Stimulated activated CD4-positive, alpha-beta T cell treated with anti-CD3 and anti-CD28 coated beads, Interleukin-15, amount 100 ng/mL, for 48 hours (primary cell): ENCODE results near the gene KCNG2.

ENCODE experiments used
- DNase-seq, 2 donors: peaks; one replicate each; pipeline ENCODE4 v3.0.0-alpha.2; 2020; ENCODE audit warnings: low read depth in 2 of 2

The KCNG2 gene

DNA sequence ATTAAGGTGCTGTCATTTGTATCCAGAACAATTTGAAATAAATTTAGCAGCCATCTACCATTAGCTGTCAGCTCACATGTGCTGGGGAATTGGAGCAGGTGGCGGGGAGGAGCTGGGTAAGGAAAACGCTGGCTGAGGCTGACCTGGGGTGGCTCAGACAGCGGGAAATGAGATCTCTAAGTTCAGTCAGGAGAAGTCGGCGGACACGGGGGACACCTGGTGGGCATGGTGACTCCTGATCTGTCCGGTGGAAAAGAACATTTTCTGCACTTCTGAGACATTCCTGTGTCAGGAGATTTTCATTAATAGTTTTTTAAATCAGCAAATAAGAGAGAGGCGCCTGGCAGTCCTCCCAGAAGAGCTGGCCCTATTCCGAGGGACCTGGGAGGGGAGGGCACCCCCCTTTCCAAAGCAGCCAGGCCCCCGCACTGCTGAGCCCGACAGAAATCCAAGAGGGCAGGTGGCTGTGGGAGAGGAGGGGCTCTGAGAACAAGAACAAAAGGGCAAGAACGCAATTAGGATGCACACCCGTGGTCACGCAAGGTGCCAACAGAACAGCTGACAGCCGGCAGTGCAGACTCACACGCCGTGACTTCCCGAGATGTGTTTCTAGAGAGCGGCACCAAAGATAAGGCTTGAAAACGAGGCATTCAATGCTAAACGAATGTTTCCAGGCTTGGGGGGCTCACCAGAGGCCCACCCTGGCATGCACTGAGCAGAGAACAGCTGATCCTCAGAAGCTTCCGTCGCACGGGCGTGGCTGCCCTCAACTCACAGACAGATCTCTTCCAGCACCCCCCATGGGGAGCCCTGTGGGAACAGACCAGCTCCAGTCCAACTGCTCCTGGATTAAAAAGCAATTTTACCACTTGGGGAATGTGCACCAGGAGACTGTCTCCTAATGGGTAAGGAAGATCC, 127.3 kb downstream of the KCNG2 start:
- no peak for DNase-seq

GRCh38 chr18:79926306-79926705, 128.6 kb downstream of the KCNG2 start:
- DNase-seq, result no peak

DNA sequence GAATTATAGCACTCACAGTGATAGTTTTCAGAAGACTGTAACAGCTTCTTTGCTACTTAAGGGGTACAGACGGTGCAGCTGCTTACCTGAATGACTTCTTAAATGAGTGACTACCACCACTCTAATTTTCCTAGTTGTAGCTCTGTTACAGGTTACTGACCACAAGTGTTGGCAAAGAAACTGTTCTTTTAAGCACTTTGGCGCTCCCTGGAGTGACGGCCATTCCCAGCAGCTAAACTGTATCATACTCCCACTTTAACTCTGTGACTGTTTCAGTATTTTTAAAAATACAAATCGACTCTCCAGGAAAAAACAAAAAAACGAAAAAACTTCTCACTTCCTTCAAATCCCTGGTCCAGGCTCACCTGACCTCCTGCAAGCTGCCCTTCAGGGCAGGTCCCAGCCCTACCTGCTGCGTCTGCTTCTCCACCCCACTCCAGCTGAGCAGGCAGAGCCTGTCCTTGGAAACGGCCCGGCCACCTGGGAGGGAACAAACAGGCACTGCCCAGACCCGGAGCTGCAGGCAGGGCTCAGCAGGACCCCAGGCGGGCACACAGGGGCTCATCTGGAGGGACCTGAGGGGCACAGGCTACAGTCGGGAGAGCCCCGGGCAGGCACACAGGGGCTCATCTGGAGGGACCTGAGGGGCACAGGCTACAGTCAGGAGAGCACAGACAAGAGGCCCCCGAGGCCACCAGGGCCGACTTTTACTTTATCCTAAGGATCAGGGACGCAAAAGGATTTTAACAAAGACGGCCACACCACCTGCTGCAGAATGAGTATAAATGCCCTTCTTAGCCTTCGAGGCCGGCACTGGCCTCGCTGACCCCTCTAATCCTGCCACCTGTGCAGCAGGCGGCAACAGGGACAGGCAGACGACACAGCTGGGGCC, 129.2 kb downstream of the KCNG2 start:
- DNase-seq, result no peak

GRCh38 chr18:79927607-79928562, 130.1 kb downstream of the KCNG2 start:
- DNase-seq, result no peak

DNA sequence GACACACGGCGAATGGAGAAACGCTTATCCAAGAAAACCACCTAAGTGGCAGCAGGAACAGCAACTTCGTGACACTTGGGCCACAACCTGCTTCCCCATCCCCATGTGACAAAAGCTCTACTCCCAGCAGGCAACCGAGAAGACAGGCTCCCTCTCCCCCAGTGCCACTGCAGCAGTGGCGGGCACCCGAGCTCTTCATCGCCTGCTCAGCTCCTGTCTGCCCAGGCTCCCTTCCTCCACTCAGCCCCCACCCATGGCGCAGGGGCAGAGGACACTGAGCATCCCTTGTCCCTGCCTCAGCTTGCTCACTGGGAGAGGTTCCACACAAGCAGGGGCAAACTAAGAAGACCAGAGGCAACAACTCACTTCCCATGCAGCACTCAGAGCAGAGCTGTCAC, 130.8 kb downstream of the KCNG2 start:
- DNase-seq, result no peak

- DNase-seq, result no peak
Measured at GRCh38 chr18:79930020-79930642, 132.4 kb downstream of the KCNG2 start.

- DNase-seq, result no peak
Measured at GRCh38 chr18:79931475-79931874, 133.7 kb downstream of the KCNG2 start.

DNA sequence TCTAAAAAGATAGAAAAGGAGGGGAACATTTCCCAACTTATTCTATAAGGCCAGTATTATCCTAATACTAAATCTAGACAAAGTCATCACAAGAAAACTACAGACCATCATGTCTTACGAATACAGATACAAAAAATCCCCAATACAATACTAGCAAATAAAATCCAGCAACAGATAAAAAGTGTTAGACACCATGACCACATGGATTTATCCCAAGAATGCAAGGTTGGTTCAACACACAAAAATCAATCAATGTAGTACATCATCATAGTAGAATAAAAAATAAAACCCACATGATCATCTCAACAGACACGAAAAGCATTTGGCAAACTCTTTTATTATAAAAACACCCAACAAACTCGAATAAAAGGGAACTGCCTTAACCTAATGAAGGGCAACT, 135.2 kb downstream of the KCNG2 start:
- DNase-seq, result no peak

- no peak for DNase-seq
Measured at GRCh38 chr18:79933765-79934164, 136.0 kb downstream of the KCNG2 start.

- no peak for DNase-seq
Measured at GRCh38 chr18:79934311-79935097, 136.8 kb downstream of the KCNG2 start.

- DNase-seq, result no peak
Measured at GRCh38 chr18:79935098-79935480, 137.4 kb downstream of the KCNG2 start.

DNA sequence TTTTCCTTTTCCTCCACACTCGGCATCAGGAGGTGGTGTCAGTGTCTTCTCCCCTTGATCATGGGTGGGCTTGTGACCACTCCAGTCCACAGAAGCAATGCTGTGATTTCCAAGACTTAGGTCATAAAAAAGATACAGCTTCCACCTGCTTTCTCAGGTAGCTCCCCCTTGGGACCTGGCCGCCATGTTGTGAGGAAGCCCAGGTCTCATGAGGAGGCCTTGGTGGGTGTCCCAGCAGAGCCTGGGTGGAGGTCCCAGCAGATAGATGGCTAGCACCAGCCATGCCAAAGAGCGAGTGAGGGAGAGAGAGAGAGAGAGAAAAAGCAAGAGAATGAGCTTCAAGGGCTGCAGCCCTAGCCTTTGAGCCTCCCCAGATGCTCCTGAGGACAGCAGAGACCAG, 137.8 kb downstream of the KCNG2 start:
- DNase-seq, result no peak

GRCh38 chr18:79935925-79936324, 138.2 kb downstream of the KCNG2 start:
- DNase-seq, result no peak

GRCh38 chr18:79936641-79937040, 138.9 kb downstream of the KCNG2 start:
- no peak for DNase-seq

DNA sequence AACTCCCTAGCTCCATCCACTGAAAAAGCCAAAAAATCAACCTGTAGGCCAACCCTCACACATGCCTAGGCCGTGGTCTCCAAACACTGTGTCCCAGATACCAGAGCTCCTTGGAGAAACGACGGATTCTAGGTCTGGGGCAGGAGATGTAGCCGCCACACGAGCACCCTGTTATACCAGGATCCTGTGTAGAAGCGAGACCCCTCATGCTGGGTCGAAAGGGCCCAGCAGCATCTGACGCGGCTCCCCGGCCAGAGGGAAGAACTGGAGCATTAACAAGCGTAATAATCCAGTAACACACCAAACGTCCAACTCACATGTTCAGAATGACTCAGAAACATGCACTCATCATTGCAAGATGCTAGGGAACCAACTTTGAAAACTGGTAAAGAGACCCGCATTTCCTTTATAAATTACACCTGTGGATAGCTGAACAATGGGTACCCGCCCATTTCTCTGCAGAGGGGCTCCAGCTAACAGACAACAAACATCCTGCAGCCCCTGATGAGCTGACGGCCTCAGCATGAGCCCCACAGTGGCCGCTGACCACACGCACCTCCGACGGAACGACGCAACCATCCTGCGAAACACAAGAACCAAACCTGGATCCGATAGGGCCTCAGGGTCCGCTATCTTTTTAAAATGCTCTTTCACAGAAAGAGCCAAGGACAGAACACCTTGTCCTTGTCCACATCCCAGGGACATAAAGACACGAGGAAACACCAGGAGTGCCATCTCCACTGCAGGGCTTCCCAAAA, 139.5 kb downstream of the KCNG2 start:
- DNase-seq, result no peak

DNA sequence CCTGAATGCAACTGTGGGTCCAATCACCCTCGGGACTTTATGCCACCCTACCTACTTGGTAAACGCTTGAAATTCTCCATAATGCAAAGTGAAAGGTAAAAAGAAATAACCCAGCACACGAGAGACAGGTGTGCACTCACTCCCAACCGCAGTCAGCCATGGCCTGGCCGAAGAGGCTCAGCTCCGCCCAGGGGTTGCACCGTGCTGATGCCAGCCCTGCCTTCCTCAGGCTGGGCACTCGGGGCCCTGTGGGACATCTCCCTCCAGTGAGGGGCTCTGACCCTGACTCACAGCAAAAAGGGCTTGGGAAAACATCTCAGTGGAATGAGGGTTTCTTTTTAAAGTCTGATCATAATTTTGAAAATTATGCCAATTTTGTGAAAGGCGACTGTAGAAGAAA, 140.5 kb downstream of the KCNG2 start:
- no peak for DNase-seq

- DNase-seq, result no peak
Measured at GRCh38 chr18:79939096-79939495, 141.4 kb downstream of the KCNG2 start.

DNA sequence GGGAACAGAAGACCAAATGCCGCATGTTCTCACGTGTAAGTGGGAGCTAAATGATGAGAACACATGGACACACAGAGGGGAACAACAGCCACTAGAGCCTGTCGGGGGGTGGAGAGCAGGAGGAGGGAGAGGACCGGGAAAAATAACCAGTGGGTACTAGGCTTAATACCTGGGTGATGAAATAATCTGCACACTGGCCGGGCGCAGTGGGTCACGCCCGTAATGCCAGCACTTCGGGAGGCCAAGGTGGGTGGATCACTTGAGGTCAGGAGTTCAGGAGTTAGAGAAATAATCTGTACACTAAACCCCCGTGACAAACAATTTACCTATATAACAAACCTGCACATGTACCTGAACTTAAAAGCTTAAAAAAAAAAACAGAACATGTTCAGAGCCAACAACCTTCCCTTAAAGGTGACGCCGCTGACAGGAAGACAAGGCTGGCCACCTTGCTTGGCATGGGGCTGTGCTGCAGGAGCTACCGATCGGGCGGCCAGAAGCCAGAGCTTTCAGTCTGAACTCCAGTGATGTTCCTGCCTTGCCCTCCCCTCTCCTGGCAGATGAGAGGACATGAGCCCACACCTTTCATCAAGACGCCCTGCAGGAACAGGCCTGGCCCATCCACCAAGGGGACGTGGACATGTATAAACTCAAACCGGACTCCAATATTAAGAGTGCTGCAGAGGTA, 142.5 kb downstream of the KCNG2 start:
- no peak for DNase-seq
